GM21737 (cell line): Measurements from ENCODE around the gene ETS1.

Source experiments
- ATAC-seq: cut with Tn5 transposase; IDR thresholded peaks from one replicate; pipeline ENCODE4 v1.9.1; 2021; ENCODE audit warnings: mild to moderate bottlenecking, moderate library complexity; ENCODE audit not compliant: unreplicated experiment

ETS1 gene

DNA sequence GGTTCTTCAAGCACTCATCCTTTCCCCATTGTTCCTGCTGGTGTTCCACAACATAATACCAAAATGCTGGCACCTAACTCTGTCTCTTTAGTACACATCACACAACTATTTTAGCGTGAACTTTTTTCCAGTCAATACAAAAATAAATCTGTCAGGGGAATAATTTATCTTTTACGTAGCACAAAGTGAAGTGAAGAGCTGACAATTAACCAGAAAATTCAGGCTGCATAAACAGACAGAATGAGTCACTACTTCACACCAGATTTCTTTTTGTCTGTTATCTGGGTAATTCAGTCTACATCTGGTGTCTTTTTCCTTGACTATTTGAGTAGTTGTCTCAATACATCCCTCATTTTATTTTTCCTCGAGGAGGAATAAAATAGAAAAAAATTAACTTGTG is 7.9 kb upstream of the ETS1 start:
- no peak for ATAC-seq

DNA sequence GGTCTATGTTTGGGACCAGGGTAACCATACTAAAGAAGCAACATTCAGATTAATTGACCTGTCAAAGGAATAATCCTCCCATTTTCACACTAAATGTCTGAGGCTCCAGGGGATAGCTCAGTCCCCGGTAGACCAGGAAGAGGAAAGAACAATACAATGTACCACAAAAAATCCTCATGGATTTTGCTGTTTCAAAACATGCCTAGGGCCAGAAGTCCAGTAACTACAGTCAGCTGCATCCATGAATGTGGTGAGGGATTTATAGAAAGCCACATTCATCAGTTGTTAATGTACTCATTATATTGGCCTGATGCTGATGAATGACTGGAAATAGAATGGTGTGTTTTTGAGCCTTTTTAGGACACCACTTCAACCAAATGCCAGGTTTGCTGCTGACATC is 6.9 kb upstream of the ETS1 start:
- no peak for ATAC-seq

DNA sequence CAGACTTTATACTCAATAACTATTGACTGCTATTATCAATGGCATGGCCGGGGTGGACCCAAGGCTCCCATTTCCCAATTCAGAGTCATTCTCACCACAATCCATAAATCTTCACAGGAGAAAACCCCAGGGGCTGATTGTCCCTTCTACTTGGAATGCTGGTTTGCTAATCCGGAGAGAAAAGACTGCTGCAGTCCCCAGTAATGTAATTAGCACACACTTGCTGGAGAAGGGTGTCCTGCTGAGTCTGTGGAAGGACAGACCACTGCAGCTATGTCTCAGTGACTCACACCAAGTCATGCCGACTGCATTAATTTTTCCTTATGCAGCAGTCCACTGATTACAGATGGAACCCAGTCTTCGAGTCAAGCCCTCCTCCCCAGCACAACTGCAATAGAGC is 5.9 kb upstream of the ETS1 start:
- no peak for ATAC-seq

DNA sequence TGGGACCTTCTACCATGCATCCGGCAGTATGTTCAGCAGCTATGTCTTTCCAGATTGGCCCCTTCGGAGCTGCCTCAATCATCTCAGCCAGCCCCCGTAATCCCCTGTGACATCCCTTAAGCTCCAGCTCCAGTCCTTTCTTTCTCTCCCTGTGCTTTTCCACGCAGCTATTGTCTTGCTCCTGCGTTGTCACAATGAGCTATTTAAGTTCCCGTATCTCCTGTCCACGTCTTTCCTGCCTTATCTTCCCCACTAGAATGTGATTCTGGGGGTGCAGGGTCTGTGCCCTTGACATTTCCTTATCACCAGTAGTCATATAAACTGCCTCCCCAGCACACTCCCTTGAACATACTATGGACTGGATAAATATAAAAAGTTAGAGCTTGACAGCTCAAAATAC is 5.1 kb upstream of the ETS1 start:
- no peak for ATAC-seq

DNA sequence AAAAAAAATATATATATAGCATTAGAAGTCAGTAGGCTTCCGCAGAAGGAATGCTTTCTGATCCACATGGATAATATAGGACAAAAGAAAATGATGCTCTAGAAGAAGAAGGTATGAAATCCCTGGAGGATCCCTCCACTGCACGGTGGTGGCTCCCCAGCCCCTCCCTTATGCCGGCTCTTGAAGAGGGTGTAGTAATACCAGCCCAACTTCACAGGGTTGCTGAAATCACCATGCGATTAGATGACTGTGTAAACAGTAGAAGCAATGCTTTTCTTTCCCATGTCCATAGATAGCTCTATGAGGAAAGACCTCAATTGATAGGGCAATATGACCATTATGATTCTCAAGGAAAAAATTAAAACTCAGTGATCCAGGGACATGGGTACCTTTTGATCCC is 3.2 kb upstream of the ETS1 start:
- ATAC-seq: no peak

DNA sequence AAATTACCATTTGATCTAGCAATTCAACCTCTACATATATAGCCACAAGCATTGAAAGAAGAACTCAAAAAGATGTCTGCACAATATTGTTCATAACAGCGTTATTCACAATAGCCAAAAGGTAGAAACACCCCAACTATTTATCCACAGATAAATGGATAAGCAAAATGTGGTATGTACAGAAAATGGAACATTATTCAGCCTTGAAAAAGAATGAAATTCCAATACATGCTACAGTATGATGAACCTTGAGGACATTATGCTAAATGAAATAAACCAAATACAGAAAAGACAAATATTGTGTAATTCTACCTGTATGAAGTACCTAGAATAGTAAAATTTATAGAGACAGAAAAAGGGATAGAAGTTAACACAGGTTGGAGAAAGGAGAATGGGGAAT is 2.6 kb upstream of the ETS1 start:
- ATAC-seq: no peak

DNA sequence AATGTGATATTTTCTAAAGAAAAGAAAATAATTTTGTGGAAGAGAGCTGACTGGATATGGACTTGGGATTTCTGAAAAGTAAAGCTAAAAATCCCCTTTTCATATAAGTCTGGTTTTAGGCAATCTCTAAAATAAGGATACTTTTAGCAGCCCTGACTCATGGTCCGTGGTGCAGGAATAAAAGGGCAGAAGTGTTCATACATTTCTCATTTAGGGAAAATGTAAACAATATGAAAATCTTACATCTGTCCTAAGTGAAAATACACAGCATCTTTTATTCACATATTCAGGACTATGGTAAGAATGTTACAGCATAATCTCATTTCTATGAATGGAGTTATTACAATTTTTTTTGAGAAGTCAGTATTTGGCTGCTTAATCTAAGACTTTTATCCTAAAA is 735 bp upstream of the ETS1 start:
- no peak for ATAC-seq

DNA sequence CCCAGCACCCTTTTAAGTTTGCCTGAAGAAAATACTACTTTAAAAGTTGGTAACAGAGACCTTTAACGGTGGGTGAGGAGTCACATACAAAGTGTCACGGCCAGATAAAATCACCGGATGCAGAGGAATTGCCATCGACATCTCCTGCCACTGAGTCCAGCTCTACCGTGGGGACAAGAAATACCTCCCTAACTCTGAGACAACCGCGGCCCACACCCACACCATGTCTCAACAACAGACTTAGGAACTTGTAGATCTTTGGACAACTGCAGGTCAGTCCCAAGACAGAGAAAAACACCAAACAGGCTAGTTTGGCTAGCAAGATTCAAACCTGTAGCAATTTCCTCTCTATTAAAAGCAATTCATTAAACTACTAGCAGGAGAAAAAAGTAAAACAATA is 669 bp downstream of the ETS1 start:
- ATAC-seq: no peak

DNA sequence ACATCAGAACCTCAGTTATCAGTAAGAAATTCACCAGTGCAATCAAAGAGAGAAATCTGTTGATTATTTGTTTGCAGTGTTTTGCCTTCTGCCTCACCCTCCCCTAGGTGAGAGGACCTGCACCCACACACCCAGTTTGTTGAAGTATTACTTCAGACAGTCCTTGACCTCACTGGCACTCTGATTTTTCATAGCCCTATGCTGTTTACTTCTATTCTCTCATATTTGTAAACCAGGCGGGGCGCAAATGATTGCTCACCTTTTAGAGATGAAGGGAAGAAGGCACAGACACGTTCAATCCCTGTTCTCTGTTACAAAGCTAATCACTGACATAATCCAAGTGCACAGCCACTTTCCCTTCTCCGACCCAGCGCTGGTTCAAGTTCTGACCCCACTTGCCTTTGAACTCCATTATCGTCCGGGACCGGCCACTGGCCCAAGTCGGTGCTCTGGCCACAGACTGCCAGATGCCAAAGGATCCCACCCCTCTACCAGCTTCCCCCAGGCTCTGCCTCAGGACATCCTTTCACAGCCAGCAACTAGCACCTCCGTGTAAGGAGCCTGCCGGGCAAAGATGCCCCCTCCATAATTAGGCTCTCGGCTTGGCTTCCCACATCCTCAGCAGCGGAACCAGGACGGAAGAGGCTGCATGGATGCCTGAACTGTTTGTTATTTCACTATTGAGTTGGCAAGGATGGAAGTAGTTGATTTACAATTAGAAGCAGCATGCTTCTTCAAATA is 1.7 kb downstream of the ETS1 start:
- ATAC-seq: no peak

DNA sequence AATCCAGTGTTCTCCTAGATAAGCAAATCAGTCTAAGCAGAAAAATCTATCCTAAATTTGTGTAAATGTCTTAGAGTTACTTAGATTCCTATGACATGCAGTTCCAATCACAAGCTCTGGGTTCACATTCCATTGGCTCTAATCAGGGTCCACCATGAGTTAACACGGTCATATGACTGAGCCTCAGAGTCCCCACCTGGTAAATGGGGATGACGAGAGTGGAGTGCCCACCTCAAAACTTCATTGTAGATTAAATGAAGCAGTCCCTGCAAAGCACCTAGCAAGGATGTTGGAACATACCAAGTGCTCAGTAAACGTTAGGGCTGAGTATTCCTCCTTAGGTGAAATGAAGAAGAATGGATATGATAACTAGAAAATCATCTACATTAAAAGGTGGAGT is 3.1 kb downstream of the ETS1 start:
- ATAC-seq: no peak

DNA sequence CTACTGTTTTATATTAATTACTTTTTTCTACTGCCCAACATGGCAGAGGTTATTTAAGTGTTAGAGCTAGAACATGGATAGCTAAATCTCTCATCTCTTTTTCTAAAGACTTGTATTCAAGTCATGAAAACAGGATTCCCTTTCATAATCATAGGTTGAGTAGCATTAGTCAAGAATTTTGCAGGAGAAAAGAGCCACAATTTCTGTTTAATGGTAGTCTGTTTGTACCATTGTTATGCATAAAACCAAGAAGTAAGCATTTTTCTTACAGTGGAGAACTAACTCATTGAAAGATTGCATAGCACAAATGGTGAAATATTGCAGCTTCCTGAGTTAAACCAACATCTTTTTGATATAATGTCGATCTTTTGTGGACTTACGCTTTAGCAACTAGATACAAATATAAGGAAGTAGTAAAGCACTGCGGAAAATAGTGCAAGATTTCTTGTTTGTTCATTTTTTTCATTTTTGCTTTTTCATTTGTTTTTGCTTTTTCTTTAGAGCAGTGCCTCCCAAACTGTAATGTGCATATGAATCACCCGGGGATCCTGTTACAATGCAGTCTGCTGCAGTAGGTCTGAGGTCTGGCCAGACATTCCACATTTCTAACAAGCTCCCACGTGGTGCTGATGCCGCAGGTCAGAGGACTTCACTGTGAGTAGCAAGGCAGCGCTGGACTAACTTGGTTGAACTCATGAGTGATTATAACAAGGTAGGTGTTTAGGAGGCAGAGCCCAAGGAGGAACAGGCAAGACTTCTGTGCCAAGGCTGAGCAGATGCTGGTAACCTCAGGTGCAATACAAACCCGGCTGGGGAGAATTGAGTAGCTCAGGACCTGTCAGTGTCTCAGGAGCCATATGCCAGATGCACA is 4.6 kb downstream of the ETS1 start:
- ATAC-seq: no peak

DNA sequence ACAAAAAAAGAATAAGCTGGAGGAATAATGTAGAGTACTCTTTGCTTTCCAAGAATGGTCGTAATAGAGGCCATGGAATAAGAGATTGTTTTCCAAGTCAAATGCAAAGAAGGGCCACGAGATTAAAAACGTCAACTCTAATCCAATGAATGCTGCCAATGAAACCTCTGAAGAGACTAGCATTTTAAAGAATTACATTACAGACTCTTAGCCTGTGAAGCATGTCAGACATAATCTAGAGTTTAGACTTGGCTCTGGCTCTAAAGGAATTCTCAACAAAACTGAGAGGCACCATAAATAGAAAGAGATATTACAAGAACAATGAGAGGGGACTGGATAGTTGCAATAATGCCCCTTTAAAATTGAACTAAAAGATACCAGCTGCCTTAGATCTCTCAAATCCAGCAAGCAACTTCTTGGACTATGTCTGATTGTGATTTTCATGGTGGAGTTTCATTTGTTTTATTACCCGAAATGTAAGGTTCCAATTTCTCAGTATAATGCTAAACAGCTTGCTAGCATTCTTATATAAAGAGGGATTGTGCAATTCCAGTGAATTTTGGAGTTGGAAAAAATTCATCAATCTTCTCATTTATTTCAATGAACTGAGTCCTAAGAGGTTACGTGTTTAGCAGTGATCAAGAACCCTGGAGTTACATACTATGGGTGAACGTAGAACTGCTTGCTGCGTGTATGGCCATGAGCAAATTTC is 5.6 kb downstream of the ETS1 start:
- ATAC-seq: no peak

DNA sequence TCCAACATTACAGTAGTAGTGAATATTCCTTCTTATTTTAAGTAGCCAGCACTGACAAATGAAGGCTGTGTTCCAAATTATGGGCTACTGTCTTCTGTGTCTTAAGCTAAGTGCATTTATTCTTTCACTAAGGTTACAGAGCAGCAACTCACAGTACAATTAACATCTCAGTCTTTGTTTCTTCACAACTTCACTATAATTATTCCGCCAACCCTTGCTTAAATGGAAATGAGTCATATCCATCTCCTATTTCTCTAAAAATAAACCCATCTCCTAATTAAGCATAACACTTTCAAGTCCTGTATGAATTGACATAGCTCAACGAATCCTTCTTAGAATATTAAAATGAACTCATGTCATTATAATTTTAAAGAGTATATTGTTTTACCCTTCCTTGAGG is 6.7 kb downstream of the ETS1 start:
- no peak for ATAC-seq

DNA sequence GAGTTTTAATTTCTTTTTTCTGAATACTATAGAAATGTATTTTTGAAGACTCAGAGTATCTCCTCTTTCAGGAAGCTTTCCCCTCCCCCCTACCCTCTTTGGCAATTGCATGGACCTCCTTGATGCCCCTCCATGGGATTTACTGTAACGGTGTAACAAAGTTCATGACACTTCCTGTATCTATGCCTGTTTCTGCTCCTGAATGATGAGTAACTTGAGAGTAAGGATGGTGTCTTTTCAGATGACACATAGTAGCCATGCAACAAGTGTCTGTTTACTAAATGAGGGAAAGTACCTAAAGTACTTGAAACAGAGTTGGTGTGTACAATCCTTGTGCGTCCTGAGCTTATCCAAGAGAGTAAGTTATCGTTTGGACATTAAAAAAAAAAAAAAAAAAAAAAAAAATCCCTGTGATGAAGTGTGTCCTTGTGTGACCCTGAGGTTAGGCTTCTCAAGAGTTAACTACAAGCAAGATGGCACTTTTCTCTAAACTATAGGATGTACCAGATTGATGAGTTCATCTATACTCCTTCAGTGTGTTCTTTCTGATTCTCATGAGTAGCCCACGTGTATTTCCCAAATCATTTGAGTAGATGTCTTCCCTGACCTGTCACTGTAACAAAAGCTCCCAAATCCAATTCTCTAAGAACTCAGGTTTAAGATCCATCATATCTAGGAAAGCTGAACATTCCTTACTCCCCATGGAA is 7.4 kb downstream of the ETS1 start:
- ATAC-seq: peak; percentile 58

DNA sequence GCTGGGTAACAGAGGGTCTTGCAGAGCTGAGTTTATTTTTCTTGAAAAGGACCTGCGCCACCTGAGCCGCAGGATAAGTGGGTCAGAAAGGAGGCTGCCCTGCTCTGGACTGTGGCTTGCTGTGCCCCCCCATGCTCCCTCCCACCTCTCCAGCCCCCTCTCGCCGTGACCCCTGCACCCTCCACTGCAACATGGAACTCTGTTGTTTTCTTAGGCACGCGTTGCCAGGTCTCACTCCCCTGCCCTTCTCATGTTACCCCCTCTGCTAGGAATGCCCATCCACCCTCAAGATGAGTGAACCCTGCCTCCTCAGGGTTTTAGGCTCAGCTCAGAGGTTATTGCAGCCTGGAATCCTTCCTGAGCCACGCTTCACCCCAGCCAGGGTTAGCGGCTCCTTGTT is 10.8 kb downstream of the ETS1 start:
- no peak for ATAC-seq

DNA sequence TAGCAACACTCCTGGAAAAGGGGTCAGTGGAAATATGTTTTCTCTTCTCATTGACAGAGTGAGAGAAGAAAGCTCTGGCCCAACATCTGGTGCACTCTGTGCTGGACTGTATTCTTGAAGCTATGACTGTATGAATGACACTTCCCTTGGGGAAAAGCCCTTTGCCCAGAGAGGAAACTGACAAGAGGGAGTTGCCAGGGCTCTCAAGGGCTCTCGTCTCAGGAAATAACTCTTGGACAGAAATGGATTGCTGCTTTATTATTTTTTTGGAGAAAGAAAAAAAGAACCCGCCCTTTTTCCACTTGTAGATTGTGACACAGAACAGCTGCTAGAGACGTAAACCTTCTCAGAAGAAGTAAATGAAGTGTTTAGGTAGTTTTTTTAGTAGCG is 11.4 kb downstream of the ETS1 start:
- ATAC-seq: peak; percentile 47

DNA sequence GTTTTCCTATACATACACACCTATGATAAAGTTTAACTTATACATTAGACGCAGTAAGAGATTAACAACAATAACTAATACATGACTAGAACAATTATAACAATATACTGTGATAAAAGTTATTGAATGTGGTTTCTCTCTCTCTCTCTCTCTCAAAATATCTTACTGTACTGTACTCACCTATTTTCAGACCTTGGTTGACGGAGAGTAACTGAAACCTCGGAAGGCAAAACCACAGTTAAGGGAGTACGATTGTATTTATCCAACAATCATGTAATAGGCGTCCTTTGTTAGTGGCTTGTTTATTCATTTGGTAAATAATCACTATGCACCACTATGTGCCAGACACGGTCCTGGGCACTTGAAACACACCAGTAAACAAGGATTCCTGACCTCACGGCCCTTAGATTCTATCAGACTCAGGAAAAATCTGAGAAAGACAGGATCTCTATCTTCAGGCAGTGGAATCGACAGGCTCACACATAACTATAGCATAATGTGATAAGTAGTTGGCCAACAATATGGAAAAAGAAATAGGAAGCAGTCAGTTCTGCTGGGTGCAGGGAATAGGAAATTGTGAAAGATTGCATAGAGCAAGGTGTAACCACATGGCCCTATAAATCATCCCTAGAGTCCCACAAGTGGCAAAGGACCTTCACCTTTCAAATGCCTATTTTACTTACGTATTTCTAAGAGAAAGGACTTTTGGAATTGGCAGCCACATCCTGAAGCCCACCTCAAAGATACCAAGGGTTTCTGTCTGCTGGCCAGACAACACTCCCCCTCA is 12.0 kb downstream of the ETS1 start:
- peak; percentile 22 for ATAC-seq

DNA sequence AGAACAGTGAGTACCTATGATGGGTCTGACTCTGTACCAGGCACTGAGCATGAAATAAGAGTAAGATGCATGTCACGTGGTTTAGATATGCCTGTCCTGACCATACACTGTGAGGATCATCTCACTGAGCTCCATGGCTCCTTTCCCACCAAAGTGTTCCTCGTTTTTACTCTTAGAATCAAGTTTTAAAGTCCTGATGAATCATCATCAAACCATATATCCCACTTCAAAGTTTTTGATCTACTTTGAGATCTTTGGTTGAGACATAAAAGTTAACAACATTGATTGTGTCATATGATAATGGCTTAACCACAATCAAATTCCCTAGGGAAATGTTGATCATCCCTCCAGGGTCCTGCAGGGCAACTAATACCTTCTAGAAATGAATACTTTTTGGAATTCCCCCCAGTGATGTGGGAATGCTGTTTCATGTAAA is 12.8 kb downstream of the ETS1 start:
- ATAC-seq: no peak

DNA sequence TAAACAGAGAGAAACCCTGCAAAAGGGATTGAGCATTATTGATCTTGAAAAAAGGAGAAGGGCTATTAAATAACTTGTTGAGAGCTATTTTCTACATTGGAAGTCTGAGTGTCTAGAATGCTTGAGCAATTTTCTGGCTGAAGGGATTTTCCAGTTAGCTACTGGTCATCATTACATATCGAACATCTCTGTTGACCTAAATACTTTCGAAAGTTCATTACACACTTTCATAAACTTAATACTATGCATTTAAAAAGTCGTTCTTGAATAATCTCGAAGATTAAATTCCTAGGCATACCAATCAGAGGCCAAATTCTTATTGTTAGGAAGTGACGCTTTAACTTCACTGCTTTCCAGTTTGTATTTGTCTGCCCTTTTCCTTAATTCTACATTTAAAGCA is 13.7 kb downstream of the ETS1 start:
- ATAC-seq: no peak

DNA sequence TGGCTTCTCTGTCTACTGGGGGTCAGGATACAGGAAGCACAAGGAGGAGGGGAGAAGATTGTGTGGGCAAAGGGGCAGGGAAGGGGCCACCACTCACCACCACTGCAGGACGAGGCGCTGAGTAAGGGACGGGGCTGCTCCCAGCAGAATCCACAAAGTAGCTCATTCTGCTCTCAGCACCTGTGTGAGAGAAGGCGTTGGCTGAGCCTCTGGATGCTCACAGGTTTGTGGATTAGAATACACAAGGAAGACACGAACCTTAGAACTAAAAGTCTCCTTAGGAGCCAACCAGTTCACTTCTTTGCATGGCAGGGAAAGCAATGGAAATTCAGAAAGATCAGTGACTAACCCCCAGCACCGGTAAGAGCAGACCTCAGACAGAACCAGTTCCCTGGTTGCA is 14.4 kb downstream of the ETS1 start:
- ATAC-seq: no peak
